NK-92 treated with Interleukin-12 subunit alpha and Interleukin-12 subunit beta, amount 100 ng/mL, for 24 hours (cell line): ENCODE measurements around the gene PKD2.

ENCODE experiments used
- DNase-seq: peaks from one replicate; lab custom pipeline; 2025; lab: John Stamatoyannopoulos, UW

Gene PKD2

GRCh38 chr4:88027611-88028608 is 20.5 kb downstream of the PKD2 start:
- no peak for DNase-seq

GRCh38 chr4:88028946-88029345 is 21.5 kb downstream of the PKD2 start:
- DNase-seq = no peak

- DNase-seq = no peak
Observed at GRCh38 chr4:88029556-88029955, 22.1 kb downstream of the PKD2 start.

- DNase-seq = no peak
Observed at GRCh38 chr4:88030565-88031310, 23.3 kb downstream of the PKD2 start.

- DNase-seq = no peak
Observed at GRCh38 chr4:88033309-88033708, 25.9 kb downstream of the PKD2 start.

GRCh38 chr4:88035292-88035691 is 27.9 kb downstream of the PKD2 start:
- no peak for DNase-seq

GRCh38 chr4:88037447-88037846 is 30.0 kb downstream of the PKD2 start:
- no peak for DNase-seq

GRCh38 chr4:88037936-88038335 is 30.5 kb downstream of the PKD2 start:
- no peak for DNase-seq

- DNase-seq = no peak
Observed at GRCh38 chr4:88040707-88041106, 33.3 kb downstream of the PKD2 start.

GRCh38 chr4:88041626-88042025 is 34.2 kb downstream of the PKD2 start:
- DNase-seq = no peak

- no peak for DNase-seq
Observed at GRCh38 chr4:88043001-88043400, 35.6 kb downstream of the PKD2 start.

- DNase-seq = no peak
Observed at GRCh38 chr4:88043586-88044340, 36.3 kb downstream of the PKD2 start.

- no peak for DNase-seq
Observed at GRCh38 chr4:88045021-88045420, 37.6 kb downstream of the PKD2 start.

GRCh38 chr4:88054229-88054628 is 46.8 kb downstream of the PKD2 start:
- no peak for DNase-seq

GRCh38 chr4:88054901-88055300 is 47.5 kb downstream of the PKD2 start:
- DNase-seq = no peak

- no peak for DNase-seq
Observed at GRCh38 chr4:88058295-88058694, 50.9 kb downstream of the PKD2 start.

- DNase-seq = no peak
Observed at GRCh38 chr4:88059766-88060165, 52.3 kb downstream of the PKD2 start.

- no peak for DNase-seq
Observed at GRCh38 chr4:88060431-88060830, 53.0 kb downstream of the PKD2 start.

GRCh38 chr4:88062311-88062710 is 54.9 kb downstream of the PKD2 start:
- DNase-seq = no peak

- no peak for DNase-seq
Observed at GRCh38 chr4:88062843-88063242, 55.4 kb downstream of the PKD2 start.

- no peak for DNase-seq
Observed at GRCh38 chr4:88063634-88064296, 56.3 kb downstream of the PKD2 start.

- no peak for DNase-seq
Observed at GRCh38 chr4:88064410-88064809, 57.0 kb downstream of the PKD2 start.
